Mammary epithelial cell (primary cell): ENCODE results near the gene NEK4.

Source experiments
- CTCF ChIP-seq, 2 donors: IDR thresholded peaks in 1 of 2; conservative IDR thresholded peaks in 1 of 2; 2 replicates each; pipeline ENCODE4 v1.5.1; 2011 to 2012; ENCODE audit warnings: inconsistent platforms in 2 of 2, low read length in 2 of 2, mild to moderate bottlenecking in 2 of 2, control low read depth in 1 of 2, low read depth in 1 of 2; ENCODE audit not compliant: insufficient read depth in 1 of 2; ENCODE audit errors: extremely low read depth in 1 of 2
- EZH2 ChIP-seq: IDR thresholded peaks from 2 replicates; pipeline ENCODE4 v1.6.1; 2012; ENCODE audit warnings: low read length, inconsistent platforms, borderline replicate concordance

- no peak for TF ChIP-seq CTCF (conservative IDR thresholded peaks at IDR 0.05 in 1 of 2, IDR thresholded peaks at IDR 0.05 in 1 of 2; ENCODE audit: extremely low read depth in 1 of 2, insufficient read depth in 1 of 2, low read depth in 1 of 2, low read length in 2 of 2)
- TF ChIP-seq EZH2, result no peak
These were observed 45.5 kb upstream of the NEK4 start for GRCh38 chr3:52816199-52816598.
